ENCODE data around the gene CCDC183.

DNA sequence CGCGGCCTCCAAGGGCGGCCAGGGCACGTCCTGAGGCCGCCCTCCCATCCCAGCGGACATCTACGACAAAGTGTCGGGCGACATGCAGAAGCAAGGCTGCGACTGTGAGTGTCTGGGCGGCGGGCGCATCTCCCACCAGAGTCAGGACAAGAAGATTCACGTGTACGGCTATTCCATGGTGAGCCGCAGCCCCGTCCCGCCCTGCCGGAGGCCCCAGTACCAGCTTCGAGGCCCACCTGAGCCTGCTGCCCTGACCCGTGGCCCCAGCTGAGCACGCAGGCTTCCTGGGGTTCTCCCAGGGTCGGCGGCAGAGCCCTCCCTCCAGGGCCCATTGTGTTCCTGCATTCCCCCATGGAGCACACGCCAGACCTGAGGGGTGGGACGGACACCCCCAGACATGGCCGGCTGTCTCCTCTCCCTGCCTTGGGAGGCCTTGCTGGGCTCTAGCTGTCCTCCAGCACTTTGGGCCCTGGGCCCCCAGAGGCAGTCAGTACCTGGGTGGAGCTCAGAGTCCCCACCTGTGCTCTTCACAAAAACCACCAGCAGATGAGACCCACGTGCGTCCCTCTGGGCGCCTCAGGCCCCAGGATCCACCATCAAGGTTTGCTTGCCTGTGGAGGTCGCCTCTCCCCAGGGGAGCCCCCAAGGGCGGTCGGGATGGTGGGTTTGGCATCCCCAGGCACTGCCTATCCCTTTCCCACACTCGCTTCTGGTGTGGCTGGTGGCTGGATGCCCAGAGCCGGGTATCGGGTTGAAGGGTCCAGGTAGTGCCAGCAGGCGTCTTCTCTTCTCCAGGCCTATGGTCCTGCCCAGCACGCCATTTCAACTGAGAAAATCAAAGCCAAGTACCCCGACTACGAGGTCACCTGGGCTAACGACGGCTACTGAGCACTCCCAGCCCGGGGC is 54.1 kb downstream of the CCDC183 start:
- TF ChIP-seq, protein P1, sequence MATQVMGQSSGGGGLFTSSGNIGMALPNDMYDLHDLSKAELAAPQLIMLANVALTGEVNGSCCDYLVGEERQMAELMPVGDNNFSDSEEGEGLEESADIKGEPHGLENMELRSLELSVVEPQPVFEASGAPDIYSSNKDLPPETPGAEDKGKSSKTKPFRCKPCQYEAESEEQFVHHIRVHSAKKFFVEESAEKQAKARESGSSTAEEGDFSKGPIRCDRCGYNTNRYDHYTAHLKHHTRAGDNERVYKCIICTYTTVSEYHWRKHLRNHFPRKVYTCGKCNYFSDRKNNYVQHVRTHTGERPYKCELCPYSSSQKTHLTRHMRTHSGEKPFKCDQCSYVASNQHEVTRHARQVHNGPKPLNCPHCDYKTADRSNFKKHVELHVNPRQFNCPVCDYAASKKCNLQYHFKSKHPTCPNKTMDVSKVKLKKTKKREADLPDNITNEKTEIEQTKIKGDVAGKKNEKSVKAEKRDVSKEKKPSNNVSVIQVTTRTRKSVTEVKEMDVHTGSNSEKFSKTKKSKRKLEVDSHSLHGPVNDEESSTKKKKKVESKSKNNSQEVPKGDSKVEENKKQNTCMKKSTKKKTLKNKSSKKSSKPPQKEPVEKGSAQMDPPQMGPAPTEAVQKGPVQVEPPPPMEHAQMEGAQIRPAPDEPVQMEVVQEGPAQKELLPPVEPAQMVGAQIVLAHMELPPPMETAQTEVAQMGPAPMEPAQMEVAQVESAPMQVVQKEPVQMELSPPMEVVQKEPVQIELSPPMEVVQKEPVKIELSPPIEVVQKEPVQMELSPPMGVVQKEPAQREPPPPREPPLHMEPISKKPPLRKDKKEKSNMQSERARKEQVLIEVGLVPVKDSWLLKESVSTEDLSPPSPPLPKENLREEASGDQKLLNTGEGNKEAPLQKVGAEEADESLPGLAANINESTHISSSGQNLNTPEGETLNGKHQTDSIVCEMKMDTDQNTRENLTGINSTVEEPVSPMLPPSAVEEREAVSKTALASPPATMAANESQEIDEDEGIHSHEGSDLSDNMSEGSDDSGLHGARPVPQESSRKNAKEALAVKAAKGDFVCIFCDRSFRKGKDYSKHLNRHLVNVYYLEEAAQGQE (IDR thresholded peaks at IDR 0.05; ENCODE audit: borderline replicate concordance), result no peak
- TF ChIP-seq EP300 (conservative IDR thresholded peaks at IDR 0.05; ENCODE audit: poor library complexity, severe bottlenecking) (no peak), CTCF (IDR thresholded peaks at IDR 0.05; ENCODE audit: poor library complexity, severe bottlenecking) (no peak), SMC3 (conservative IDR thresholded peaks at IDR 0.05; ENCODE audit: poor library complexity) (no peak), EZH2 (IDR thresholded peaks at IDR 0.05; ENCODE audit: borderline replicate concordance, insufficient read depth, low read length, poor library complexity, severe bottlenecking) (no peak), MXI1 (conservative IDR thresholded peaks at IDR 0.05; ENCODE audit: poor library complexity, severe bottlenecking) (no peak)

Measured in neural cell (in vitro differentiated cells).